ENCODE results near the gene UBE2O. TPM values are rescaled to one million over a fixed set of nuclear protein-coding genes. Genes with fewer than 3 reads are reported as not detected.

Gene UBE2O
- total and polyA plus RNA-seq, 2 donors (not counting 1 experiment from before 2014, with no cell fraction given), result 11.5 to 12.4 TPM

GRCh38 chr17:76473541-76473985 lies 20.6 kb upstream of the UBE2O start:
- H3K27ac ChIP-seq (ENCODE audit: insufficient read depth, low read length), result no peak overlapping the region
- no peaks in the 10 kb centered on the region for H3K79me2 ChIP-seq (ENCODE audit: control insufficient read depth, insufficient read depth, low read length)
- DNase-seq (ENCODE audit: low read depth in 2 of 2), result no peak
- H3K9ac ChIP-seq (ENCODE audit: insufficient read depth, low read length), result no peak overlapping the region
- H3K36me3 ChIP-seq (ENCODE audit: control insufficient read depth, insufficient read depth, low read length), result no peaks in the 10 kb centered on the region
- H3K27me3 ChIP-seq (ENCODE audit: control insufficient read depth, insufficient read depth, low read length), result no peaks in the 10 kb centered on the region
- H3K4me3 ChIP-seq (replicated peaks in 1 of 4; ENCODE audit: control extremely low read depth in 1 of 4, insufficient read depth in 1 of 4, low read depth in 3 of 4, low read length in 4 of 4), result no peak overlapping the region
- H2AFZ ChIP-seq (ENCODE audit: low read length), result no peak overlapping the region
- H3K9me3 ChIP-seq (ENCODE audit: control insufficient read depth, insufficient read depth, low read depth, low read length), result no peaks in the 10 kb centered on the region
- H4K20me1 ChIP-seq (ENCODE audit: control insufficient read depth, extremely low read depth, insufficient read depth, low read length), result no peaks in the 10 kb centered on the region
- TF ChIP-seq EZH2 (IDR thresholded peaks at IDR 0.05; ENCODE audit: low read length, missing control alignments) (no peak), CTCF (conservative IDR thresholded peaks at IDR 0.05 in 1 of 2, IDR thresholded peaks at IDR 0.05 in 1 of 2; ENCODE audit: low read depth in 1 of 2, low read length in 2 of 2) (peak in 1 of 2 donors; percentile 25)
- H3K4me2 ChIP-seq (ENCODE audit: extremely low read depth, insufficient read depth, low read length), result no peak overlapping the region
- H3K4me1 ChIP-seq (ENCODE audit: control insufficient read depth, extremely low read depth, insufficient read depth, low read length), result no peaks in the 10 kb centered on the region

GRCh38 chr17:76472726-76473125 lies 19.8 kb upstream of the UBE2O start:
- Histone ChIP-seq H3K9ac (ENCODE audit: insufficient read depth, low read length) (no peak overlapping the region), H3K4me1 (ENCODE audit: control insufficient read depth, extremely low read depth, insufficient read depth, low read length) (no peaks in the 10 kb centered on the region)
- DNase-seq (ENCODE audit: low read depth in 2 of 2), result no peak

GRCh38 chr17:76472258-76472645 lies 19.3 kb upstream of the UBE2O start:
- Histone ChIP-seq H3K9ac (ENCODE audit: insufficient read depth, low read length) (no peak overlapping the region), H3K27ac (ENCODE audit: insufficient read depth, low read length) (no peak overlapping the region), H3K4me1 (ENCODE audit: control insufficient read depth, extremely low read depth, insufficient read depth, low read length) (no peaks in the 10 kb centered on the region), H3K4me2 (ENCODE audit: extremely low read depth, insufficient read depth, low read length) (no peak overlapping the region), H3K4me3 (replicated peaks in 1 of 4; ENCODE audit: control extremely low read depth in 1 of 4, insufficient read depth in 1 of 4, low read depth in 3 of 4, low read length in 4 of 4) (no peak overlapping the region), H3K27me3 (ENCODE audit: control insufficient read depth, insufficient read depth, low read length) (no peaks in the 10 kb centered on the region), H2AFZ (ENCODE audit: low read length) (no peak overlapping the region), H3K9me3 (ENCODE audit: control insufficient read depth, insufficient read depth, low read depth, low read length) (no peaks in the 10 kb centered on the region), H4K20me1 (ENCODE audit: control insufficient read depth, extremely low read depth, insufficient read depth, low read length) (no peaks in the 10 kb centered on the region), H3K79me2 (ENCODE audit: control insufficient read depth, insufficient read depth, low read length) (no peaks in the 10 kb centered on the region), H3K36me3 (ENCODE audit: control insufficient read depth, insufficient read depth, low read length) (no peaks in the 10 kb centered on the region)
- TF ChIP-seq EZH2 (IDR thresholded peaks at IDR 0.05; ENCODE audit: low read length, missing control alignments), result no peak
- no peak for TF ChIP-seq CTCF (conservative IDR thresholded peaks at IDR 0.05 in 1 of 2, IDR thresholded peaks at IDR 0.05 in 1 of 2; ENCODE audit: low read depth in 1 of 2, low read length in 2 of 2)
- DNase-seq (ENCODE audit: low read depth in 2 of 2), result no peak

More at GRCh38 chr17:76472726-76473125, 19.8 kb upstream of the UBE2O start:
- Histone ChIP-seq H3K79me2 (ENCODE audit: control insufficient read depth, insufficient read depth, low read length) (no peaks in the 10 kb centered on the region), H3K36me3 (ENCODE audit: control insufficient read depth, insufficient read depth, low read length) (no peaks in the 10 kb centered on the region), H3K4me3 (replicated peaks in 1 of 4; ENCODE audit: control extremely low read depth in 1 of 4, insufficient read depth in 1 of 4, low read depth in 3 of 4, low read length in 4 of 4) (no peak overlapping the region), H4K20me1 (ENCODE audit: control insufficient read depth, extremely low read depth, insufficient read depth, low read length) (no peaks in the 10 kb centered on the region), H2AFZ (ENCODE audit: low read length) (no peak overlapping the region), H3K4me2 (ENCODE audit: extremely low read depth, insufficient read depth, low read length) (no peak overlapping the region), H3K27ac (ENCODE audit: insufficient read depth, low read length) (no peak overlapping the region), H3K27me3 (ENCODE audit: control insufficient read depth, insufficient read depth, low read length) (no peaks in the 10 kb centered on the region), H3K9me3 (ENCODE audit: control insufficient read depth, insufficient read depth, low read depth, low read length) (no peaks in the 10 kb centered on the region)
- no peak for TF ChIP-seq CTCF (conservative IDR thresholded peaks at IDR 0.05 in 1 of 2, IDR thresholded peaks at IDR 0.05 in 1 of 2; ENCODE audit: low read depth in 1 of 2, low read length in 2 of 2)
- TF ChIP-seq EZH2 (IDR thresholded peaks at IDR 0.05; ENCODE audit: low read length, missing control alignments), result no peak

All from fibroblast of lung (primary cell).